ENCODE data around the gene ASTN1. TPM values are rescaled to one million over a fixed set of nuclear protein-coding genes. Genes with fewer than 3 reads are reported as not detected.

Gene ASTN1
- total RNA-seq, 1 experiment from 2014 or later = 0.42 TPM

DNA sequence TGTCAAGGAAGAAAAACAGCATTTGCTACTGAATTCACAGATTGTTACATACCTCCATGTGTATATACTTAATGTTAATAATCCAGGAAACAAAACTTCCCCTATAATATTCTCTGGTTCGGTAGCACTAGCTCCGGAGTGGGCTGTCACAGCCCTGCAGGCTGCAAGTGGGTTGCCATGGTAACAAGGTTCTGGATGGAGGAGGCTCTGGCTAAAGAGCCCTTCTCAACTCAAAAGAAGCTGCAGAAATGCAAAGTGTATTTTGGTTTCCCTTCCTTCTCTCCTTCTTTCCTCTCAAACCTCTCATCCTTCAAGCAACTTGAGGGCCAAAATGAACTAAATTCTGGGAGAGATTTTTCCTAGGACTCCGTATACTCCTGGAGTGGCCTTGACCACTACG lies 45.2 kb downstream of the ASTN1 start:
- no peak overlapping the region for H3K9ac ChIP-seq (ENCODE audit: low read length)
- peaks cover 31% of the 10 kb centered on the region for H3K27me3 ChIP-seq (ENCODE audit: insufficient read depth, low read length)
- ChIA-PET RAD21 (ENCODE audit: low non-redundant PET in 1 of 2, low total read pairs in 2 of 2, uncharacterized antibody in 2 of 2, unreplicated experiment in 2 of 2) (no interaction called here), POLR2A (no interaction called here), CTCF (no interaction called here)
- no peaks in the 10 kb centered on the region for H3K9me2 ChIP-seq (ENCODE audit: insufficient read depth)
- H3K27ac ChIP-seq (ENCODE audit: low read depth, low read length) = no peak overlapping the region
- no peak for TF ChIP-seq RAD21 (IDR thresholded peaks at IDR 0.05; ENCODE audit: low read depth)
- TF ChIP-seq CEBPB (IDR thresholded peaks at IDR 0.05; ENCODE audit: low read depth) = no peak
- TF ChIP-seq, protein P1, sequence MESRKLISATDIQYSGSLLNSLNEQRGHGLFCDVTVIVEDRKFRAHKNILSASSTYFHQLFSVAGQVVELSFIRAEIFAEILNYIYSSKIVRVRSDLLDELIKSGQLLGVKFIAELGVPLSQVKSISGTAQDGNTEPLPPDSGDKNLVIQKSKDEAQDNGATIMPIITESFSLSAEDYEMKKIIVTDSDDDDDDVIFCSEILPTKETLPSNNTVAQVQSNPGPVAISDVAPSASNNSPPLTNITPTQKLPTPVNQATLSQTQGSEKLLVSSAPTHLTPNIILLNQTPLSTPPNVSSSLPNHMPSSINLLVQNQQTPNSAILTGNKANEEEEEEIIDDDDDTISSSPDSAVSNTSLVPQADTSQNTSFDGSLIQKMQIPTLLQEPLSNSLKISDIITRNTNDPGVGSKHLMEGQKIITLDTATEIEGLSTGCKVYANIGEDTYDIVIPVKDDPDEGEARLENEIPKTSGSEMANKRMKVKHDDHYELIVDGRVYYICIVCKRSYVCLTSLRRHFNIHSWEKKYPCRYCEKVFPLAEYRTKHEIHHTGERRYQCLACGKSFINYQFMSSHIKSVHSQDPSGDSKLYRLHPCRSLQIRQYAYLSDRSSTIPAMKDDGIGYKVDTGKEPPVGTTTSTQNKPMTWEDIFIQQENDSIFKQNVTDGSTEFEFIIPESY (IDR thresholded peaks at IDR 0.05; ENCODE audit: extremely low read depth, insufficient replicate concordance, low read length) = no peak
- no peak for TF ChIP-seq POLR2AphosphoS5 (IDR thresholded peaks at IDR 0.05; ENCODE audit: low read depth, low read length)
- TF ChIP-seq SP1 (IDR thresholded peaks at IDR 0.05; ENCODE audit: low read depth) = no peak
- TF ChIP-seq, protein P2, sequence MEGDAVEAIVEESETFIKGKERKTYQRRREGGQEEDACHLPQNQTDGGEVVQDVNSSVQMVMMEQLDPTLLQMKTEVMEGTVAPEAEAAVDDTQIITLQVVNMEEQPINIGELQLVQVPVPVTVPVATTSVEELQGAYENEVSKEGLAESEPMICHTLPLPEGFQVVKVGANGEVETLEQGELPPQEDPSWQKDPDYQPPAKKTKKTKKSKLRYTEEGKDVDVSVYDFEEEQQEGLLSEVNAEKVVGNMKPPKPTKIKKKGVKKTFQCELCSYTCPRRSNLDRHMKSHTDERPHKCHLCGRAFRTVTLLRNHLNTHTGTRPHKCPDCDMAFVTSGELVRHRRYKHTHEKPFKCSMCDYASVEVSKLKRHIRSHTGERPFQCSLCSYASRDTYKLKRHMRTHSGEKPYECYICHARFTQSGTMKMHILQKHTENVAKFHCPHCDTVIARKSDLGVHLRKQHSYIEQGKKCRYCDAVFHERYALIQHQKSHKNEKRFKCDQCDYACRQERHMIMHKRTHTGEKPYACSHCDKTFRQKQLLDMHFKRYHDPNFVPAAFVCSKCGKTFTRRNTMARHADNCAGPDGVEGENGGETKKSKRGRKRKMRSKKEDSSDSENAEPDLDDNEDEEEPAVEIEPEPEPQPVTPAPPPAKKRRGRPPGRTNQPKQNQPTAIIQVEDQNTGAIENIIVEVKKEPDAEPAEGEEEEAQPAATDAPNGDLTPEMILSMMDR (IDR thresholded peaks at IDR 0.05 in 2 of 3, conservative IDR thresholded peaks at IDR 0.05 in 1 of 3; ENCODE audit: borderline replicate concordance in 1 of 3, insufficient read depth in 1 of 3, low read depth in 2 of 3, low read length in 2 of 3) = no peak
- no peak for TF ChIP-seq FOSL1 (IDR thresholded peaks at IDR 0.05; ENCODE audit: low read depth)
- no peak for TF ChIP-seq POLR2A (IDR thresholded peaks at IDR 0.05; ENCODE audit: borderline replicate concordance, extremely low read depth, insufficient read depth, insufficient read length)
- TF ChIP-seq YY1 (IDR thresholded peaks at IDR 0.05; ENCODE audit: extremely low read depth, insufficient replicate concordance, low read depth, low read length) = no peak
- intact Hi-C loops (cut with micrococcal nuclease) = no loop called here
- no peaks in the 10 kb centered on the region for H3K4me1 ChIP-seq (ENCODE audit: control insufficient read depth in 1 of 2, insufficient read depth in 2 of 2, low read length in 2 of 2)
- H3K9me3 ChIP-seq (ENCODE audit: control insufficient read depth in 1 of 2, insufficient read depth in 1 of 2, low read depth in 1 of 2, low read length in 2 of 2) = no peaks in the 10 kb centered on the region
- H3K4me3 ChIP-seq (replicated peaks in 1 of 2; ENCODE audit: low read depth in 1 of 2, low read length in 2 of 2) = no peak overlapping the region
- no peaks in the 10 kb centered on the region for H3K36me3 ChIP-seq (ENCODE audit: control insufficient read depth in 1 of 2, insufficient read depth in 2 of 2, low read length in 2 of 2)
- BruUV-seq (replicated peaks) = no TSS peak
- H3K4me2 ChIP-seq (ENCODE audit: low read length) = no peak overlapping the region
- DNase-seq (ENCODE audit: low read depth, low spot score) = no peak
- no peak overlapping the region for H2AFZ ChIP-seq (ENCODE audit: low read depth, low read length, poor library complexity, severe bottlenecking)
- no peaks in the 10 kb centered on the region for H4K20me1 ChIP-seq (ENCODE audit: insufficient read depth)
- ATAC-seq = no peak
- no peaks in the 10 kb centered on the region for H3K79me2 ChIP-seq (ENCODE audit: insufficient read depth, low read length)

Measured in HCT116 (cell line).